Lower lobe of right lung (tissue), 2 donors: Measurements from ENCODE around the gene FUCA1. TPM values are rescaled to one million over a fixed set of nuclear protein-coding genes. Genes with fewer than 3 reads are reported as not detected.

Experiments used
- ATAC-seq, 2 donors: fragments of 200-7000 bp; cut with Tn5 transposase; one replicate each; pipeline ENCODE4 v1.9.1; 2020 to 2022; ENCODE audit warnings: mild to moderate bottlenecking in 2 of 2, moderate library complexity in 2 of 2
- DNase-seq: peaks from one replicate; pipeline ENCODE4 v3.0.0-alpha.2; 2020
- H3K27ac ChIP-seq: fragments of 200-600 bp; one replicate; pipeline ENCODE4 v1.8.0; 2022
- H3K27me3 ChIP-seq: fragments of 200-600 bp; one replicate; pipeline ENCODE4 v1.8.0; 2022; ENCODE audit warnings: low read depth
- H3K36me3 ChIP-seq: fragments of 200-600 bp; one replicate; pipeline ENCODE4 v1.8.0; 2022; ENCODE audit warnings: mild to moderate bottlenecking
- H3K4me1 ChIP-seq: fragments of 200-600 bp; one replicate; pipeline ENCODE4 v1.8.0; 2022
- H3K4me3 ChIP-seq: fragments of 200-600 bp; one replicate; pipeline ENCODE4 v1.8.0; 2022; ENCODE audit warnings: mild to moderate bottlenecking
- H3K9me3 ChIP-seq: fragments of 200-600 bp; one replicate; pipeline ENCODE4 v1.8.0; 2022
- intact Hi-C: fragments of 100-400 bp; cut with DNase I; formaldehyde crosslinking; loops from one replicate; pipeline ENCODE4 v1.11.0; 2022
- total RNA-seq: library from RNA; stranded (reverse); fragmentation: NEBNext Ultra II Directional; extraction: Animal tissue kit (Norgen Biotek cat#: 25700); gene quantifications from one replicate; pipeline ENCODE4 v1.2.1, GENCODE V29; 2021
- TF ChIP-seq, protein P1 (sequence below): fragments of 200-600 bp; IDR thresholded peaks from one replicate; pipeline ENCODE4 v1.8.0; 2022; ENCODE audit warnings: antibody characterized with exemption, mild to moderate bottlenecking
- donor health status: DM: no; HTN: yes; CAD: no; lungs with severe emphysema.

Gene FUCA1
- total RNA-seq, 1 donor from 2014 or later, result 54.2 TPM

DNA sequence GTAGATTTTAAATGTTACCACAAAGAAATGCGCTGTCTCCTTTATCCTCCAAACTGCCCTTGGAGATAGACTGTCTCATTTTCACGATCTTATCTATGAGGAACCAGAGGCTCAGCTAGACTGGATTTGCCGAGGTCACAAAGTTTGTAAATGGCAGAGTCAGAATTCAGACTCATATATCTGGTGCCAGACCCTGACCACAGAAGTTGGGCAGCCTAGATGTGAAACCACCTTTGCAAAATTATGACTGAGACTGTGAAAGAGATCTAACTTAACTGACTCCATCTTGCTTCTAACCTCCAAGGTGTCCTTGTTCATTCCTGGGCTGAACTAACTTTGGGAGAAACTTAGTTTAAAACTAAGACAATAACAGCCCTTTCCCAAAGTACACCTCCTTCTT is 31.0 kb upstream of the FUCA1 start:
- DNase-seq (no peak), ATAC-seq (no peak)
- no peaks in the 10 kb centered on the region for H3K36me3 ChIP-seq
- no peaks in the 10 kb centered on the region for H3K9me3 ChIP-seq
- H3K27ac ChIP-seq, result no peak overlapping the region
- H3K4me3 ChIP-seq, result no peak overlapping the region
- peaks cover 11% of the 10 kb centered on the region for H3K27me3 ChIP-seq
- TF ChIP-seq, protein P1, sequence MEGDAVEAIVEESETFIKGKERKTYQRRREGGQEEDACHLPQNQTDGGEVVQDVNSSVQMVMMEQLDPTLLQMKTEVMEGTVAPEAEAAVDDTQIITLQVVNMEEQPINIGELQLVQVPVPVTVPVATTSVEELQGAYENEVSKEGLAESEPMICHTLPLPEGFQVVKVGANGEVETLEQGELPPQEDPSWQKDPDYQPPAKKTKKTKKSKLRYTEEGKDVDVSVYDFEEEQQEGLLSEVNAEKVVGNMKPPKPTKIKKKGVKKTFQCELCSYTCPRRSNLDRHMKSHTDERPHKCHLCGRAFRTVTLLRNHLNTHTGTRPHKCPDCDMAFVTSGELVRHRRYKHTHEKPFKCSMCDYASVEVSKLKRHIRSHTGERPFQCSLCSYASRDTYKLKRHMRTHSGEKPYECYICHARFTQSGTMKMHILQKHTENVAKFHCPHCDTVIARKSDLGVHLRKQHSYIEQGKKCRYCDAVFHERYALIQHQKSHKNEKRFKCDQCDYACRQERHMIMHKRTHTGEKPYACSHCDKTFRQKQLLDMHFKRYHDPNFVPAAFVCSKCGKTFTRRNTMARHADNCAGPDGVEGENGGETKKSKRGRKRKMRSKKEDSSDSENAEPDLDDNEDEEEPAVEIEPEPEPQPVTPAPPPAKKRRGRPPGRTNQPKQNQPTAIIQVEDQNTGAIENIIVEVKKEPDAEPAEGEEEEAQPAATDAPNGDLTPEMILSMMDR, result no peak
- intact Hi-C loops, result no loop called here
- H3K4me1 ChIP-seq, result peaks cover 24% of the 10 kb centered on the region

DNA sequence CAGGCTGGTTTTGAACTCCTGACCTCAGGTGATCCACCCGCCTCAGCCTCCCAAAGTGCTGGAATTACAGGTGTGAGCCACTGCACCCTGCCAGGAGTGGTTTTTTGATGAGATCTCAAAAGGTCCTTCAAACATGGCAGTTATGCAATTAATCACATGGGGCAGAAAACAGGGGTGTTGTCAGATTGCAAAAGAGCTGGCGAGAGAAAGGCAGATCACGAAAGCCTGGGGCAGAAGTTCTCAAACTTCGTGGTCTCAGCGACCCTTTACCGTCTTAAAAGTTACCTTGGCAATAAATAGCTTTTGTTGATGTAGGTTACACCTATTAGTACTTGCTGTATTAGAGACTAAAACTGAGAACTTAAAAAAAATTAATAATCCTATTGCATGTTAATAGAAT is 29.0 kb upstream of the FUCA1 start:
- peak overlapping the region; percentile 67 for H3K27ac ChIP-seq
- peaks cover 24% of the 10 kb centered on the region for H3K4me1 ChIP-seq
- no peaks in the 10 kb centered on the region for H3K27me3 ChIP-seq
- DNase-seq, result no peak
- no peak overlapping the region for H3K4me3 ChIP-seq
- no peaks in the 10 kb centered on the region for H3K36me3 ChIP-seq
- intact Hi-C loops, result no loop called here
- H3K9me3 ChIP-seq, result no peaks in the 10 kb centered on the region
- ATAC-seq, result peak; percentile 73 to 87
- TF ChIP-seq, protein P1, result no peak

DNA sequence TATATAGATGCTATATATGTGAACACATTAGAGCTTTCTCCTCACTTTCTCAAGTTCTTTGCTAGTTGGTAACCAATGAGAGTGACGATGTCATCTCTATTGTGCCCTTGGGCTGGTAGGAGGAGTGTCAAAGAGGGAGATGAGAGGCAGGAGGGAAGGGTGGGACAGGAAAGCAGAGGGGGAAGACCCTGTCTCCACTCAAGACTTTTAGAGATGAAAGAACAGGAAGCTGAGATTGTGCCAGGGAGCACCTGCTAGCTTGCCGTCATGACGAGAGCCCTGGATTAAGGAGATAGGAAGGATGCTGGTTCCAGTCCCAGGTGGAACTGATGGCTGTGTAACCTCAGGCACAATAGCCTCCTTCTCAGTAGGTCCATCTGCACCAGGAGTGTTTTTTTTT is 28.4 kb upstream of the FUCA1 start:
- H3K36me3 ChIP-seq, result no peaks in the 10 kb centered on the region
- no peaks in the 10 kb centered on the region for H3K9me3 ChIP-seq
- no peak for DNase-seq
- TF ChIP-seq, protein P1, result no peak
- no peak overlapping the region for H3K4me3 ChIP-seq
- peaks cover 24% of the 10 kb centered on the region for H3K4me1 ChIP-seq
- peak overlapping the region; percentile 67 for H3K27ac ChIP-seq
- no peak for ATAC-seq
- intact Hi-C loops, result no loop called here
- no peaks in the 10 kb centered on the region for H3K27me3 ChIP-seq

DNA sequence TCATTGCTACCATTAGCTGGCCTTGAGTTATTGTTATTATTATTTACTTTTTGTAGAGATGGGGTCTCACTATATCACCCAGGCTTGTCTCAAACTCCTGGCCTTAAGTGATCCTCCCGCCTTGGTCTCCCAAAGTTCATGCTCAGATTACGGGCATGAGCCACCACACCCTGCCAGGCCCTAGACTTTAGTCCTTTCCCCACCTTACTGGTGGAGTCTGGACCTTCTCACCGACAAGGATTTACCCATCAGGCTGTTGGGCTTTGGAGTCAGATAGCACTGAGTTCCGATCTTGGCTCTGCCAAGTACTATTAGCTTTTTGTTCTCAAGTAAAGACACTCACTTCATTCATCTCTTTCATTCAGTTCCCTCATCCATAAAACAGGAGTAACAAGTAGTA is 27.9 kb upstream of the FUCA1 start:
- intact Hi-C loops, result no loop called here
- TF ChIP-seq, protein P1, result no peak
- Histone ChIP-seq H3K36me3 (no peaks in the 10 kb centered on the region), H3K4me3 (no peak overlapping the region), H3K9me3 (no peaks in the 10 kb centered on the region), H3K4me1 (peaks cover 24% of the 10 kb centered on the region), H3K27me3 (no peaks in the 10 kb centered on the region), H3K27ac (no peak overlapping the region)
- ATAC-seq, result no peak
- DNase-seq, result no peak

DNA sequence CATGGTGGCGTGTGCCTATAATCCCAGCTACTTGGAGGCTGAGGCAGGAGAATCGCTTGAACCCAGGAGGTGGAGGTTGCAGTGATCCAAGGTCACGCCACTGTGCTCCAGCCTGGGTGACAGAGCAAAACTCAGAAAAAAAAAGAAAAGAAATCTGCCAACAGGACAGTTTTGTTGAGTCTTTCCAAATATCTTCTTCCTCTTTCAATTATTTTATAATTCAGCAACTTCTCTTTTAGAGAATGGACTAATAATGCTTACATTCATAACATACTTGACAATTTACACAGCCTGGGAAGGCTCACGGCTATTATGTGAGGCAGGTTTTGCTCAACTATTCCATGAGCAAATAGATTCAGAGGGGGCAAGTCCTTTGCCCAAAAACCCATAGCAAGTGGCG is 27.0 kb upstream of the FUCA1 start:
- intact Hi-C loops, result no loop called here
- Histone ChIP-seq H3K4me1 (peaks cover 24% of the 10 kb centered on the region), H3K27me3 (no peaks in the 10 kb centered on the region), H3K4me3 (no peak overlapping the region), H3K36me3 (no peaks in the 10 kb centered on the region), H3K9me3 (no peaks in the 10 kb centered on the region), H3K27ac (peak overlapping the region; percentile 36)
- peak; percentile 20 to 44 for ATAC-seq
- TF ChIP-seq, protein P1, result no peak
- DNase-seq, result no peak

DNA sequence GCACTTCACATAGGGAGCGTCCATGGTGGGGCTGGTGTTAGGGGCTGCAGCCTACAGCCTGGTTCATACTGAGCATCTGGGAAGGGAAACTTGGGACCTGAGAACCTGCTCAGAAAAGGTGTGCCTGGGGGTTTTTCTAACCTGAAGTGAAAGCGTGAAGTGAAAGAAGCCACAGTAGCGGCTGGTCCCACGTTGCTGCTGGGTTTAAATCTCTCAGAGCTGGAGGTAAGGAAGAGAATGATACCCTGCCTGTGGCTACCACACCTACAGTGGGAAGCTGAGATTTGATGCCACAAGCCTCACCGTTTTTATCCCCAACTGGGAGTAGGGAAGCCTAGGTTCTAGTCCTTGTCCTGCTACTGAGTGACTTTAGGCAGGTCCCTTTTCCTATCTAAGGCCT is 21.0 kb upstream of the FUCA1 start:
- Histone ChIP-seq H3K27me3 (no peaks in the 10 kb centered on the region), H3K4me3 (no peak overlapping the region), H3K27ac (no peak overlapping the region), H3K4me1 (no peaks in the 10 kb centered on the region), H3K36me3 (no peaks in the 10 kb centered on the region), H3K9me3 (no peaks in the 10 kb centered on the region)
- TF ChIP-seq, protein P1, result no peak
- intact Hi-C loops, result no loop called here
- no peak for ATAC-seq
- no peak for DNase-seq
